K562 (cell line): ENCODE data around the gene RIPPLY3. TPM values are rescaled to one million over a fixed set of nuclear protein-coding genes. Genes with fewer than 3 reads are reported as not detected.
A peak's percentile ranks its signal among the peaks of the same experiment; 100 is the strongest.

ENCODE experiments used
- ATAC-seq: fragments of 200-7000 bp; cut with Tn5 transposase; 3 replicates; pipeline ENCODE4 v1.9.1; 2020; ENCODE audit warnings: moderate library complexity
- BruUV-seq: library from RNA; stranded (reverse); fragments of 400-500 nt; replicated peaks from 2 replicates; lab custom pipeline; 2021; lab: Mats Ljungman, UMichigan
- CTCF ChIA-PET: fragments of 300-600 bp; formaldehyde crosslinking; extraction: SDS; loops from one replicate; lab custom pipeline; 2021; ENCODE audit warnings: low intra/inter-chr PET ratio; lab: Yijun Ruan, JAX
- POLR2A ChIA-PET: fragments of 300-600, 350-650 bp; sonication (Branson Sonifier 250); formaldehyde crosslinking; extraction: SDS; loops from one replicate; lab custom pipeline; 2021; ENCODE audit warnings: antibody characterized with exemption, inconsistent platforms; lab: Yijun Ruan, JAX
- DNase-seq, 4 experiments: peaks; one replicate each; pipeline versions ENCODE4 v3.0.0 to v3.0.0-alpha.2; 2011 to 2018; ENCODE audit warnings: low spot score in 3 of 4, mixed read lengths in 3 of 4; ENCODE audit errors: extremely low read depth in 1 of 4
- FAIRE-seq: peaks from 2 replicates; lab custom pipeline; 2011; peaks lifted over from hg19 to GRCh38; lab: Jason Lieb, UNC
- H2AFZ ChIP-seq: 2 replicates; pipeline ENCODE4 v1.6.0; 2011; ENCODE audit warnings: low read depth, low read length, control low read depth, inconsistent platforms
- H3K27ac ChIP-seq: fragments of 200-600 bp; 3 replicates; pipeline ENCODE4 v1.8.0; 2011; ENCODE audit warnings: low read depth, mild to moderate bottlenecking, control low read depth, inconsistent platforms, low read length, moderate library complexity, mixed read lengths; ENCODE audit errors: extremely low read depth
- H3K27me3 ChIP-seq, 2 experiments: fragments of 300-600 bp in 1 of 2; 2 replicates in 1 of 2; 3 replicates in 1 of 2; pipeline versions ENCODE4 v1.6.0 to v1.8.0; 2011; ENCODE audit warnings: inconsistent platforms in 2 of 2, low read length in 2 of 2, mild to moderate bottlenecking in 1 of 2, mixed read lengths in 1 of 2, moderate library complexity in 1 of 2; ENCODE audit not compliant: control insufficient read depth in 2 of 2, insufficient read depth in 2 of 2
- H3K36me3 ChIP-seq: fragments of 300-600 bp; 3 replicates; pipeline ENCODE4 v1.8.0; 2011; ENCODE audit warnings: mild to moderate bottlenecking, low read length, inconsistent platforms; ENCODE audit not compliant: control insufficient read depth, insufficient read depth
- H3K4me1 ChIP-seq, 2 experiments: fragments of 200-600 bp in 1 of 2; replicated peaks in 1 of 2; 2 replicates in 1 of 2; 3 replicates in 1 of 2; pipeline versions ENCODE4 v1.5.1 to v1.8.0; 2011; ENCODE audit warnings: inconsistent platforms in 2 of 2, low read length in 2 of 2, mild to moderate bottlenecking in 1 of 2, mixed read lengths in 1 of 2, moderate library complexity in 1 of 2; ENCODE audit not compliant: control insufficient read depth in 2 of 2, insufficient read depth in 2 of 2
- H3K4me2 ChIP-seq: 2 replicates; pipeline ENCODE4 v1.6.1; 2011; ENCODE audit warnings: low read length, control low read depth, inconsistent platforms, mixed read lengths; ENCODE audit not compliant: insufficient read depth
- H3K4me3 ChIP-seq: fragments of 200-600 bp; sonication (generic), shearing (Covaris generic); 2 replicates; pipeline ENCODE4 v1.5.1; 2016; ENCODE audit warnings: control low read depth, inconsistent platforms
- H3K79me2 ChIP-seq: fragments of 200-600 bp; 3 replicates; pipeline ENCODE4 v1.8.0; 2011; ENCODE audit warnings: low read length, inconsistent platforms; ENCODE audit not compliant: control insufficient read depth, insufficient read depth
- H3K9ac ChIP-seq, 2 experiments: 2 replicates each; pipeline versions ENCODE4 v1.6.0 to v1.6.1; 2011; ENCODE audit warnings: low read depth in 2 of 2, low read length in 2 of 2, control low read depth in 1 of 2, inconsistent platforms in 1 of 2, mild to moderate bottlenecking in 1 of 2, mixed read lengths in 1 of 2; ENCODE audit not compliant: insufficient read depth in 1 of 2
- H3K9me1 ChIP-seq: one replicate; pipeline ENCODE4 v1.6.0; 2011; ENCODE audit warnings: inconsistent platforms, mild to moderate bottlenecking, low read length, moderate library complexity; ENCODE audit not compliant: control insufficient read depth, insufficient read depth
- H3K9me3 ChIP-seq: replicated peaks from 2 replicates; pipeline ENCODE4 v1.5.1; 2011; ENCODE audit warnings: low read depth, low read length, inconsistent platforms; ENCODE audit not compliant: control insufficient read depth, insufficient read depth
- H4K20me1 ChIP-seq: replicated peaks from 2 replicates; pipeline ENCODE4 v1.6.1; 2011; ENCODE audit warnings: low read length, inconsistent platforms, mixed read lengths; ENCODE audit not compliant: control insufficient read depth, insufficient read depth
- BHLHE40 ChIP-seq: IDR thresholded peaks from 2 replicates; pipeline ENCODE4 v1.6.1; 2011; ENCODE audit warnings: low read length, improper control_type of control experiment
- C11orf30 ChIP-seq: fragments of 450-650 bp; IDR thresholded peaks from 2 replicates; pipeline ENCODE4 v1.6.1; 2016; ENCODE audit warnings: low read depth, mild to moderate bottlenecking
- CBX8 ChIP-seq: fragments of 200-600 bp; sonication (generic); IDR thresholded peaks from 2 replicates; pipeline ENCODE4 v1.6.1; 2012; ENCODE audit warnings: borderline replicate concordance, mixed run types, low read depth, mild to moderate bottlenecking, moderate library complexity, mixed read lengths, low read length, control low read depth, inconsistent platforms; ENCODE audit not compliant: poor library complexity, severe bottlenecking; ENCODE audit errors: extremely low read depth
- CSDE1 ChIP-seq, 2 experiments: fragments of 450-650 bp; IDR thresholded peaks; 2 replicates each; pipeline ENCODE4 v1.6.1; 2016; ENCODE audit warnings: mild to moderate bottlenecking in 1 of 2
- E4F1 ChIP-seq: fragments of 250-450 bp; sonication (Bioruptor Pico); IDR thresholded peaks from 2 replicates; pipeline ENCODE4 v1.5.0; 2021; ENCODE audit warnings: mild to moderate bottlenecking, borderline replicate concordance
- FUS ChIP-seq: fragments of 200-400 bp; formaldehyde crosslinking; optimal IDR thresholded peaks from 2 replicates; pipeline ENCODE3; 2017; ENCODE audit warnings: low read depth, low read length
- KLF10 ChIP-seq: fragments of 250-450 bp; sonication (Bioruptor Pico); IDR thresholded peaks from 2 replicates; pipeline ENCODE4 v1.6.1; 2021; ENCODE audit warnings: matching md5 sums
- MEF2A ChIP-seq: IDR thresholded peaks from 2 replicates; pipeline ENCODE4 v1.6.1; 2011; ENCODE audit warnings: low read depth, mild to moderate bottlenecking, low read length, moderate library complexity; ENCODE audit not compliant: control insufficient read depth
- NFATC3 ChIP-seq: fragments of 450-650 bp; IDR thresholded peaks from 2 replicates; pipeline ENCODE4 v1.6.1; 2017; ENCODE audit warnings: mild to moderate bottlenecking
- NFE2 ChIP-seq: IDR thresholded peaks from 2 replicates; pipeline ENCODE4 v1.6.1; 2014; ENCODE audit warnings: antibody characterized with exemption, low read depth
- NFE2L1 ChIP-seq: fragments of 450-650 bp; IDR thresholded peaks from 2 replicates; pipeline ENCODE4 v1.6.1; 2016; ENCODE audit warnings: missing genetic modification characterization, low read depth, mild to moderate bottlenecking, missing compliant biosample characterization, moderate library complexity, borderline replicate concordance
- NFXL1 ChIP-seq: fragments of 450-650 bp; formaldehyde crosslinking; IDR thresholded peaks from 2 replicates; pipeline ENCODE4 v1.4.0; 2021; ENCODE audit warnings: mild to moderate bottlenecking
- RBM25 ChIP-seq: fragments of 200-400 bp; formaldehyde crosslinking; IDR thresholded peaks from 2 replicates; pipeline ENCODE4 v1.6.1; 2018; ENCODE audit warnings: low read length, low read depth, moderate library complexity; ENCODE audit not compliant: severe bottlenecking
- RNF219 ChIP-seq: fragments of 250-450 bp; sonication (Bioruptor Pico); IDR thresholded peaks from 2 replicates; pipeline ENCODE4 v1.5.0; 2022; ENCODE audit warnings: mild to moderate bottlenecking
- SETDB1 ChIP-seq: IDR thresholded peaks from one replicate; pipeline ENCODE4 v1.6.1; 2012; ENCODE audit warnings: low read length, control low read depth, inconsistent platforms
- THAP7 ChIP-seq: fragments of 250-450 bp; sonication (Bioruptor Pico); IDR thresholded peaks from 2 replicates; pipeline ENCODE4 v1.5.0; 2021
- YY1 ChIP-seq, 3 experiments: IDR thresholded peaks; 2 replicates each; pipeline ENCODE4 v1.6.1; 2011; ENCODE audit warnings: low read length in 2 of 3, mild to moderate bottlenecking in 2 of 3, moderate library complexity in 2 of 3, borderline replicate concordance in 1 of 3, control low read depth in 1 of 3, low read depth in 1 of 3; ENCODE audit not compliant: insufficient read depth in 3 of 3, insufficient replicate concordance in 2 of 3, control insufficient read depth in 1 of 3, insufficient read length in 1 of 3; ENCODE audit errors: extremely low read depth in 1 of 3
- ZNF311 ChIP-seq: fragments of 250-450 bp; sonication (Bioruptor Pico); IDR thresholded peaks from 2 replicates; pipeline ENCODE4 v1.4.0; 2020; ENCODE audit warnings: mild to moderate bottlenecking, moderate library complexity
- ZNF316 ChIP-seq: fragments of 450-650 bp; IDR thresholded peaks from 2 replicates; pipeline ENCODE4 v1.6.1; 2016
- WGBS: fragments of 100-300 bp; shearing (Covaris generic); methylation state at CpG from one replicate; pipeline ENCODE4 v1.1.6; 2016; ENCODE audit warnings: low coverage, mixed read lengths; ENCODE audit not compliant: insufficient coverage; ENCODE audit errors: missing lambda C conversion rate; 5-methylcytosine and 5-hydroxymethylcytosine counted together
- in situ Hi-C: fragments of 300-500 bp; cut with MboI; formaldehyde crosslinking; loops from 4 replicates; pipeline ENCODE4 v1.15.0; 2018; ENCODE audit warnings: inconsistent platforms, mixed read lengths
- intact Hi-C: fragments of 100-400 bp; cut with micrococcal nuclease; formaldehyde crosslinking; loops from 2 replicates; pipeline ENCODE4 v1.14.2; 2022
- polyA plus RNA-seq, 8 experiments: library from polyadenylated mRNA; depleted of rRNA in 4 of 8; stranded (reverse) in 5 of 8; unstranded in 3 of 8; fragments of >200 nt; fragmentation: Nextera tagmentation in 2 of 8; fragmentation: Illumina TruSeq in 1 of 8; extraction: Ambion mirVana in 2 of 8; extraction: Trizol in 1 of 8; gene quantifications; 2 replicates each; pipeline versions ENCODE4 v1.2.1 to v1.2.3, GENCODE V29; 2011 to 2014; ENCODE audit warnings: inconsistent platforms in 1 of 8, missing spikeins in 1 of 8
- total RNA-seq, 7 experiments: library from RNA; depleted of rRNA in 6 of 7; stranded (reverse); fragments of >200 nt in 6 of 7; fragmentation: Illumina TruSeq in 2 of 7; extraction: Trizol in 2 of 7; gene quantifications; 2 replicates each; pipeline versions ENCODE4 v1.2.1 to v1.2.3, GENCODE V29; 2011 to 2021; ENCODE audit warnings: low replicate concordance in 1 of 7

The RIPPLY3 gene
- total and polyA plus RNA-seq, 9 of the 15 experiments (the other 6 are each of a cell fraction or from before 2014, with no cell fraction given): not detected

GRCh38 chr21:37040212-37040611, 33.7 kb downstream of the RIPPLY3 start:
- Histone ChIP-seq H3K9ac (no peak overlapping the region), H3K36me3 (no peaks in the 10 kb centered on the region), H3K4me2 (no peak overlapping the region), H3K27ac (no peak overlapping the region), H4K20me1 (no peaks in the 10 kb centered on the region), H3K9me3 (no peaks in the 10 kb centered on the region), H3K9me1 (no peaks in the 10 kb centered on the region), H3K27me3 (no peaks in the 10 kb centered on the region), H3K4me1 (0 out of 5 replicates have a peak, but pooled peaks cover 0 to 5% of the 10 kb centered on the region in 2 experiments), H3K79me2 (no peaks in the 10 kb centered on the region), H2AFZ (no peak overlapping the region), H3K4me3 (no peak overlapping the region)
- no peak for DNase-seq
- ChIA-PET CTCF (no interaction called here), POLR2A (interaction anchor here (0.9 to 1.4 kb wide), 2 partner anchors 13 to 31 kb away, joined by 3 read pairs; no protein-coding TSS in a partner anchor)
- no peak for FAIRE-seq
- ATAC-seq: no peak
- BruUV-seq: no TSS peak
- in situ Hi-C loops (no loop called here), intact Hi-C loops (no loop called here)
- WGBS: 42% methylated on average over 3 of the region's 3 CpGs
- TF ChIP-seq NFXL1 (no peak), MEF2A (no peak), NFE2L1 (tag) (peak; percentile 52; the same call in 1 of the 2 replicates), ZNF316 (peak; percentile 63), RBM25 (no peak), C11orf30 (peak; percentile 39; the same call in 1 of the 2 replicates), YY1 (IDR thresholded peaks at IDR 0.05; ENCODE audit: borderline replicate concordance in 1 of 3, control insufficient read depth in 1 of 3, extremely low read depth in 1 of 3, insufficient read depth in 3 of 3, insufficient read length in 1 of 3, insufficient replicate concordance in 2 of 3, low read depth in 1 of 3, low read length in 2 of 3) (no peak), BHLHE40 (no peak), CBX8 (no peak), SETDB1 (no peak), FUS (no peak), KLF10 (CRISPR knock-in tag) (no peak), RNF219 (CRISPR knock-in tag) (no peak), NFE2 (peak; percentile 61), THAP7 (no peak), ZNF311 (no peak), E4F1 (no peak), CSDE1 (IDR thresholded peaks at IDR 0.05) (no peak), NFATC3 (no peak)
